HL-60/S4 (cell line): ENCODE measurements around the gene MSL1.
"Not testable (repeated sequence)": the region's sequence is repeated elsewhere in the genome, so short reads cannot be mapped to it uniquely, and the experiment has no call there.

Experiments used
- in situ Hi-C: fragments of 300-500 bp; cut with MboI; formaldehyde crosslinking; loops from 2 replicates; pipeline ENCODE4 v1.14.3; 2022; ENCODE audit warnings: low sequenced_read_pairs

The MSL1 gene

GRCh38 chr17:40124279-40125141 lies 2.7 kb downstream of the MSL1 start:
- in situ Hi-C loops, result no loop called here

GRCh38 chr17:40129498-40129897 lies 7.7 kb downstream of the MSL1 start:
- in situ Hi-C loops, result no loop called here

- in situ Hi-C loops, result no loop called here
Observed at GRCh38 chr17:40130352-40131042, 8.7 kb downstream of the MSL1 start.

GRCh38 chr17:40134184-40134583 lies 12.4 kb downstream of the MSL1 start:
- in situ Hi-C loops, result no loop called here

- in situ Hi-C loops, result no loop called here
Observed at GRCh38 chr17:40135817-40136216, 14.0 kb downstream of the MSL1 start.

- in situ Hi-C loops, result no loop called here
Observed at GRCh38 chr17:40139566-40140058, 17.8 kb downstream of the MSL1 start.

GRCh38 chr17:40143166-40143565 lies 21.4 kb downstream of the MSL1 start:
- in situ Hi-C loops, result not testable (repeated sequence)

GRCh38 chr17:40145476-40145875 lies 23.7 kb downstream of the MSL1 start:
- in situ Hi-C loops, result no loop called here

GRCh38 chr17:40148527-40148926 lies 26.8 kb downstream of the MSL1 start:
- in situ Hi-C loops, result no loop called here

- in situ Hi-C loops, result no loop called here
Observed at GRCh38 chr17:40150276-40150675, 28.5 kb downstream of the MSL1 start.

GRCh38 chr17:40151414-40151963 lies 29.7 kb downstream of the MSL1 start:
- in situ Hi-C loops, result no loop called here

- in situ Hi-C loops, result no loop called here
Observed at GRCh38 chr17:40153603-40154236, 31.9 kb downstream of the MSL1 start.

- in situ Hi-C loops, result no loop called here
Observed at GRCh38 chr17:40157973-40158372, 36.2 kb downstream of the MSL1 start.

- in situ Hi-C loops, result no loop called here
Observed at GRCh38 chr17:40158438-40159013, 36.8 kb downstream of the MSL1 start.

GRCh38 chr17:40159456-40159855 lies 37.7 kb downstream of the MSL1 start:
- in situ Hi-C loops, result no loop called here

- in situ Hi-C loops, result no loop called here
Observed at GRCh38 chr17:40167685-40168261, 46.0 kb downstream of the MSL1 start.

GRCh38 chr17:40168262-40168832 lies 46.6 kb downstream of the MSL1 start:
- in situ Hi-C loops, result no loop called here

GRCh38 chr17:40170325-40170724 lies 48.6 kb downstream of the MSL1 start:
- in situ Hi-C loops, result no loop called here

GRCh38 chr17:40171750-40172149 lies 50.0 kb downstream of the MSL1 start:
- in situ Hi-C loops, result no loop called here

GRCh38 chr17:40173091-40173777 lies 51.5 kb downstream of the MSL1 start:
- in situ Hi-C loops, result no loop called here
